Esophagus muscularis mucosa (tissue), 4 donors: ENCODE measurements around the gene PXT1. TPM values are rescaled to one million over a fixed set of nuclear protein-coding genes. Genes with fewer than 3 reads are reported as not detected.

ENCODE experiments used
- DNase-seq: peaks from one replicate; pipeline ENCODE4 v3.0.0-alpha.2; 2017; ENCODE audit errors: extremely low spot score
- H3K27ac ChIP-seq, 4 donors: fragments of 200-600 bp; sonication (generic); replicated peaks in 1 of 4; 1 replicate in 3 of 4; 2 replicates in 1 of 4; pipeline ENCODE4 v1.5.1; 2016 to 2019; ENCODE audit warnings: mild to moderate bottlenecking in 1 of 4
- H3K27me3 ChIP-seq, 4 donors: fragments of 200-600 bp; sonication (generic); one replicate each; pipeline versions ENCODE4 v1.5.1 to v1.6.0; 2016 to 2019
- H3K36me3 ChIP-seq, 4 donors: fragments of 200-600 bp; sonication (generic); one replicate each; pipeline ENCODE4 v1.5.1; 2016 to 2019
- H3K4me1 ChIP-seq, 4 donors: fragments of 200-600 bp; sonication (generic); one replicate each; pipeline ENCODE4 v1.5.1; 2016 to 2019
- H3K4me3 ChIP-seq, 4 donors: fragments of 200-600 bp; sonication (generic); 1 replicate in 2 of 4; 2 replicates in 2 of 4; pipeline ENCODE4 v1.5.1; 2016 to 2019; ENCODE audit warnings: mild to moderate bottlenecking in 4 of 4, moderate library complexity in 1 of 4
- H3K9me3 ChIP-seq, 4 donors: fragments of 200-600 bp; sonication (generic); 1 replicate in 3 of 4; 2 replicates in 1 of 4; pipeline ENCODE4 v1.5.1; 2016 to 2019
- CTCF ChIP-seq, 3 experiments: fragments of 200-600 bp in 2 of 3; fragments of 450-650 bp in 1 of 3; sonication (generic) in 2 of 3; IDR thresholded peaks; one replicate each; pipeline ENCODE4 v1.5.1; 2017 to 2019; ENCODE audit warnings: antibody characterized with exemption in 3 of 3, mild to moderate bottlenecking in 2 of 3, moderate library complexity in 1 of 3
- EP300 ChIP-seq: sonication (generic); formaldehyde crosslinking; IDR thresholded peaks from one replicate; pipeline ENCODE4 v1.6.1; 2017; ENCODE audit warnings: antibody characterized with exemption
- POLR2A ChIP-seq: fragments of 450-650 bp; IDR thresholded peaks from one replicate; pipeline ENCODE4 v1.6.1; 2017; ENCODE audit warnings: antibody characterized with exemption, moderate library complexity, mild to moderate bottlenecking, low read depth
- POLR2AphosphoS5 ChIP-seq, 2 donors: sonication (generic); formaldehyde crosslinking; IDR thresholded peaks; one replicate each; pipeline ENCODE4 v1.6.1; 2017; ENCODE audit warnings: antibody characterized with exemption in 2 of 2
- WGBS: methylation state at CpG from one replicate; pipeline ENCODE4 v1.1.5; 2018; 5-methylcytosine and 5-hydroxymethylcytosine counted together
- intact Hi-C: fragments of 100-400 bp; cut with DNase I; formaldehyde crosslinking; loops from one replicate; pipeline ENCODE4 v1.15.1; 2023
- total RNA-seq, 4 donors: library from RNA; depleted of rRNA; stranded (reverse); fragments of >200 nt; gene quantifications; one replicate each; pipeline versions ENCODE4 v1.1.0 to v1.2.1, GENCODE V29; 2016

The PXT1 gene
- total RNA-seq, 4 donors from 2014 or later: not detected

DNA sequence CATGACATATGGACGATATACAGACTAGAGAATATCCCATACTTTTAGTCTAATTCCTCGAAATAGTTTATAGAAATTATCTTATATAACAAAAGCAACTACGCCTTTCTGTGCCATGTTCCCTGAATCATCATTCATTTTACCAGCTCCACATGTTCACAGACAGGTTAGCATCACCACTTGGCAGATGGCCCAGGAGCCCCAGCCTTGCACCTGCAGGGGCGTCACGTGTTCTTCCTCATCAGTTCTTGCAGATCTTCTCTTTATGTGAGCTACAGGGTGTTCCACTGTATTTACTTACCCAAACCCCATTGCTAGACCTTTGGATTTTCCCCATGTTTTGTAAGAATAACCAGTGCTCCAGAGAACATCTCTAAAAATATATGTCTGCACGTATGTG, 93.4 kb downstream of the PXT1 start:
- Histone ChIP-seq H3K4me1 (peaks cover 0 to 13% (median 5%) of the 10 kb centered on the region in 4 donors), H3K27me3 (peaks cover 0 to 11% (median 0%) of the 10 kb centered on the region in 4 donors), H3K4me3 (no peak overlapping the region), H3K9me3 (no peaks in the 10 kb centered on the region), H3K36me3 (no peaks in the 10 kb centered on the region), H3K27ac (no peak overlapping the region)
- no peak for DNase-seq
- intact Hi-C loops: no loop called here
- TF ChIP-seq CTCF (IDR thresholded peaks at IDR 0.05) (no peak), POLR2A (no peak), POLR2AphosphoS5 (IDR thresholded peaks at IDR 0.05) (no peak), EP300 (no peak)
- WGBS: 88% methylated on average over 6 of the region's 6 CpGs

DNA sequence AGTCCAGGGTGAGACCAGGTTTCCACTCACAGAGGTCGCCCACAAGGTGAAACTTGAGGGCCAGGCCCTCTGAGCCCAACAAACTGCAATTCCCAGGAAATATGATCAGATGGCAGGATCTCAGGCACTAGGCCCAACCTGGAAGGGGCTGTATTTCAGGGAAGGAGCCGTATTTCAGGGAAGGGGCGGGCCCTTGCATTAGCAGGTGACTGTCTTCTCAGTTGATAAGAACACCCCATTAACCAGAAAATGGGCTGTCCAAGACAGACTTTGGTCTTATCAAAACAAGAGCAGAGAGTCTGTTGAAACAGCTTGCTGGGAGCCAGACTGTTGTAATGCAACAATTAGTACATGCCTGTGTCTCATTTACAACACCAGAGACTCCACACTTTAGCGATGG, 95.0 kb downstream of the PXT1 start:
- DNase-seq: no peak

DNA sequence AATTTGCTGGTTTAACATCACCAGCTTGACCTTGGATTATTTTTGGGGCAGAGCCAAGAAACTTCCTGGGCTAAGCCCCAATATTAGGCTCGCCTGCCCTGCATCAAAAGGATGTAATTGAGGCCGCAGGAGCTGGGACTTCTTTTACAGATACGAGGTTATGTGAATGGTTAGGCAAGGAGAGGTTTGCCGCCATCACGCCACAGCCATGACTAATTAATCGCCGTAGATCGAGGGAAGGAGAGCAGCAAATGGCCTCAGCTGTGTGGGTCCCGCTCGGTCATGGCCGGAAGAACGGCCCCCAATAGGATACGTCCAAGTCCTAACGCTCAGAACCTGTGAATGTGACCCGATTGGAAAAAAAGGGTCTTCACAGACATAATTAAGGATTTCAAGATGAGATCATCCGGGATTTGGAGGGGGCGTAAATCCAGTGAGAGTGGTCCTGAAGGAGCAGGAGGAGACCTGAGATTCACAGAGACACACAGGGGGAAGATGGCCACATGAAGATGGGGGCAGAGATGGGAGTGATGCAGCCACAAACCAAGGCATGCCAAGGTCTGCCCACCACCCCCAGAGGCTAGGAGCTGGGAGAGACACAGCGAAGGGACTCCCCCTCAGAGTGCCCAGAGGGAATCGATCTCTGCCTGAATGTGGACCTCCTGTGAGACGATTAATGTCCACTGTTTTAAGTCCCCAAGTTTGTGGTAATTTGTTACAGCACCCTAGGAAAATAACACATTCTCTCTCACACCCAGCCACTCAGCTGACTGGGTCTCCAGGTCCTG, 96.0 kb downstream of the PXT1 start:
- WGBS: 95% methylated on average over 20 of the region's 20 CpGs
- Histone ChIP-seq H3K4me3 (no peak overlapping the region), H3K27me3 (peaks cover 0 to 19% (median 0%) of the 10 kb centered on the region in 4 donors), H3K4me1 (peaks cover 0 to 13% (median 5%) of the 10 kb centered on the region in 4 donors), H3K36me3 (no peaks in the 10 kb centered on the region), H3K9me3 (no peaks in the 10 kb centered on the region), H3K27ac (no peak overlapping the region)
- intact Hi-C loops: no loop called here
- no peak for TF ChIP-seq CTCF (IDR thresholded peaks at IDR 0.05)
- TF ChIP-seq POLR2AphosphoS5 (IDR thresholded peaks at IDR 0.05): no peak
- TF ChIP-seq EP300: no peak
- TF ChIP-seq POLR2A: no peak
- no peak for DNase-seq

More for the DNA sequence above, 95.0 kb downstream of the PXT1 start:
- Histone ChIP-seq H3K4me3 (no peak overlapping the region), H3K9me3 (no peaks in the 10 kb centered on the region), H3K36me3 (no peaks in the 10 kb centered on the region), H3K27me3 (peaks cover 0 to 15% (median 0%) of the 10 kb centered on the region in 4 donors), H3K27ac (no peak overlapping the region), H3K4me1 (peaks cover 0 to 13% (median 5%) of the 10 kb centered on the region in 4 donors)
- WGBS: 89% methylated on average over 4 of the region's 4 CpGs
- TF ChIP-seq CTCF (IDR thresholded peaks at IDR 0.05) (no peak), EP300 (no peak), POLR2AphosphoS5 (IDR thresholded peaks at IDR 0.05) (no peak), POLR2A (no peak)
- intact Hi-C loops: no loop called here

GRCh38 chr6:36345681-36346466, 96.8 kb downstream of the PXT1 start:
- Histone ChIP-seq H3K4me3 (no peak overlapping the region), H3K4me1 (peaks cover 6 to 10% (median 9%) of the 10 kb centered on the region in 4 donors), H3K9me3 (no peaks in the 10 kb centered on the region), H3K36me3 (no peaks in the 10 kb centered on the region), H3K27ac (no peak overlapping the region), H3K27me3 (peaks cover 0 to 25% (median 0%) of the 10 kb centered on the region in 4 donors)
- DNase-seq: no peak
- intact Hi-C loops: no loop called here
- WGBS: 84% methylated on average over 13 of the region's 13 CpGs
- TF ChIP-seq POLR2AphosphoS5 (IDR thresholded peaks at IDR 0.05): no peak
- TF ChIP-seq EP300: no peak
- TF ChIP-seq POLR2A: no peak
- no peak for TF ChIP-seq CTCF (IDR thresholded peaks at IDR 0.05)
